GM23248 (cell line): ENCODE data around the gene RAMP3.

Source experiments
- EZH2 ChIP-seq: fragments of 200-600 bp; sonication (generic); IDR thresholded peaks from 2 replicates; pipeline ENCODE4 v1.6.1; 2018; ENCODE audit warnings: antibody characterized with exemption, mild to moderate bottlenecking; ENCODE audit not compliant: insufficient read depth, poor library complexity, severe bottlenecking
- EZH2phosphoT487 ChIP-seq: fragments of 200-600 bp; sonication (generic); IDR thresholded peaks from 2 replicates; pipeline ENCODE4 v1.6.1; 2018; ENCODE audit warnings: antibody characterized with exemption, moderate library complexity, mild to moderate bottlenecking, low read depth; ENCODE audit not compliant: insufficient read depth

DNA sequence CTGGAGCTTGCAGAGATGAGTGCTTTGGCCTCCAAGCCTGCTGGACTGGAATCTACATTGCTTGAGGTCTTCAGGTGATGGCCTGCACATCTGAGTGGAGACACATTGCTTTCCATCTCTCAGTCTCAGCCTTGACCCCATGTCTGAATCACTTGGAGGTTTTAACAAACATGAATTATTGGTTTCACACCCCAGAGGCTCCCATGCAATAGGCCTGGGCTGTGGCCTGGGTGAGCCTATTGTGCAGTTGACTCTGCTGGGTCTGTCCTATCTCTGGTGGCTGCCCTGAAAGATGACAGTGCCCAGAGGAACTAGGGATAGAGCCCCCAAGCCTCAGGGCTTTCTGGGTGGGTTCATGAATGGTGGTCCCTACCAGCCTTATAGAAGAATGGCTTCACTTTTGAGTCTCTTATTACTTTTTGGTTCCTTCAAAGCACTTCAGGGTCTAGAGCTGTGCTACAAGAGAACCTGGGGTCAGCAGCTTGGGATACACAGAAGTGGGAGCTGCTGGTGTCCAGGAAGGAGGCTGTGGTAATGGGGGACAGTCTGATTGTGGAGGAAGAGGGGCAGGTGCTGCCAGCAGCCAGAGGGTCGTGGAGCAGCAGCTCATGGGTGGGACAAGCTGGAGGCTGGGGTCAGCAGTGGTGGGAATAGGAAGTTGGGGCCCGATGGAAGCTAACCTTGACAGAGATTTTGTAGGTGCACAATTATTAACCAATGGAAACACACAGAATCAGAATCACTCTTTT is 5.5 kb downstream of the RAMP3 start:
- TF ChIP-seq EZH2phosphoT487 (no peak), EZH2 (no peak)
